PC-3 (cell line): Measurements from ENCODE around the gene MYO10. TPM values are rescaled to one million over a fixed set of nuclear protein-coding genes. Genes with fewer than 3 reads are reported as not detected.

Source experiments
- ATAC-seq: fragments of 200-7000 bp; cut with Tn5 transposase; 2 replicates; pipeline ENCODE4 v1.9.1; 2020; ENCODE audit warnings: mild to moderate bottlenecking, moderate library complexity
- BruUV-seq: library from RNA; stranded (reverse); fragments of 400-500 nt; replicated peaks from 2 replicates; lab custom pipeline; 2021; lab: Mats Ljungman, UMichigan
- CTCF ChIA-PET: fragments of 300-600 bp; sonication (Branson Sonifier 250); formaldehyde crosslinking; loops from one replicate; lab custom pipeline; 2022; ENCODE audit warnings: antibody characterized with exemption; lab: Charles Lee
- POLR2A ChIA-PET: fragments of 300-600 bp; sonication (Branson Sonifier 250); formaldehyde crosslinking; loops from one replicate; lab custom pipeline; 2022; ENCODE audit warnings: antibody characterized with exemption; ENCODE audit not compliant: unreplicated experiment; lab: Charles Lee
- DNase-seq: peaks from one replicate; pipeline ENCODE4 v3.0.0-alpha.2; 2015
- H2AFZ ChIP-seq: fragments of 300-600 bp; sonication (generic); 2 replicates; pipeline ENCODE4 v1.6.0; 2016; ENCODE audit warnings: antibody characterized with exemption, low read length
- H3F3A ChIP-seq: fragments of 300-600 bp; sonication (generic); one replicate; pipeline ENCODE4 v1.6.0; 2017; ENCODE audit warnings: antibody characterized with exemption, low read length, control low read depth, mild to moderate bottlenecking; ENCODE audit not compliant: unreplicated experiment
- H3K27ac ChIP-seq: fragments of 300-600 bp; sonication (generic); 2 replicates; pipeline ENCODE4 v1.5.1; 2016; ENCODE audit warnings: mild to moderate bottlenecking, low read length
- H3K27me3 ChIP-seq: fragments of 300-600 bp; sonication (generic); 2 replicates; pipeline ENCODE4 v1.6.1; 2016; ENCODE audit warnings: low read length, mixed read lengths
- H3K36me3 ChIP-seq: fragments of 300-600 bp; sonication (generic); 2 replicates; pipeline ENCODE4 v1.6.1; 2016; ENCODE audit warnings: low read depth, mixed run types, low read length, mixed read lengths
- H3K4me1 ChIP-seq: fragments of 300-600 bp; sonication (generic); 2 replicates; pipeline ENCODE4 v1.5.1; 2016; ENCODE audit warnings: low read length; ENCODE audit not compliant: insufficient read depth
- H3K4me2 ChIP-seq: fragments of 300-600 bp; sonication (generic); 2 replicates; pipeline ENCODE4 v1.6.0; 2016; ENCODE audit warnings: low read length
- H3K4me3 ChIP-seq: fragments of 300-600 bp; sonication (generic); 2 replicates; pipeline ENCODE4 v1.5.1; 2016; ENCODE audit warnings: mild to moderate bottlenecking, low read length, mixed read lengths
- H3K79me2 ChIP-seq: fragments of 300-600 bp; sonication (generic); 2 replicates; pipeline ENCODE4 v1.6.1; 2017; ENCODE audit warnings: low read length, mixed read lengths
- H3K9ac ChIP-seq: fragments of 300-600 bp; sonication (generic); 2 replicates; pipeline ENCODE4 v1.6.0; 2016; ENCODE audit warnings: mild to moderate bottlenecking, low read length
- H3K9me2 ChIP-seq: fragments of 300-600 bp; sonication (generic); replicated peaks from 2 replicates; pipeline ENCODE4 v1.6.1; 2016; ENCODE audit warnings: mixed run types, low read length, mixed read lengths
- H3K9me3 ChIP-seq: fragments of 300-600 bp; sonication (generic); 2 replicates; pipeline ENCODE4 v1.6.1; 2016; ENCODE audit warnings: low read length, mixed read lengths
- H4K20me1 ChIP-seq: fragments of 300-600 bp; sonication (generic); 2 replicates; pipeline ENCODE4 v1.6.1; 2016; ENCODE audit warnings: low read length, mixed read lengths
- CTCF ChIP-seq: fragments of 300-600 bp; sonication (generic); conservative IDR thresholded peaks from 2 replicates; pipeline ENCODE4 v1.5.1; 2017; ENCODE audit warnings: antibody characterized with exemption, low read depth, mild to moderate bottlenecking, low read length
- EZH2 ChIP-seq: fragments of 300-600 bp; sonication (generic); IDR thresholded peaks from one replicate; pipeline ENCODE4 v1.6.1; 2017; ENCODE audit warnings: antibody characterized with exemption, mild to moderate bottlenecking, low read length; ENCODE audit not compliant: unreplicated experiment
- EZH2phosphoT487 ChIP-seq: fragments of 300-600 bp; sonication (generic); IDR thresholded peaks from 2 replicates; pipeline ENCODE4 v1.6.1; 2018; ENCODE audit warnings: mild to moderate bottlenecking, antibody characterized with exemption, low read length, borderline replicate concordance
- intact Hi-C: fragments of 100-400 bp; cut with micrococcal nuclease; formaldehyde crosslinking; loops from 2 replicates; pipeline ENCODE4 v1.9.0; 2023
- total RNA-seq: library from RNA; depleted of rRNA; stranded (reverse); fragments of >200 nt; gene quantifications from 2 replicates; pipeline ENCODE4 v1.2.3, GENCODE V29; 2014

Gene MYO10
- total RNA-seq, 1 experiment from 2014 or later: 52.3 TPM

GRCh38 chr5:16679863-16680262 is 256.2 kb downstream of the MYO10 start:
- POLR2A ChIA-PET: no interaction called here

DNA sequence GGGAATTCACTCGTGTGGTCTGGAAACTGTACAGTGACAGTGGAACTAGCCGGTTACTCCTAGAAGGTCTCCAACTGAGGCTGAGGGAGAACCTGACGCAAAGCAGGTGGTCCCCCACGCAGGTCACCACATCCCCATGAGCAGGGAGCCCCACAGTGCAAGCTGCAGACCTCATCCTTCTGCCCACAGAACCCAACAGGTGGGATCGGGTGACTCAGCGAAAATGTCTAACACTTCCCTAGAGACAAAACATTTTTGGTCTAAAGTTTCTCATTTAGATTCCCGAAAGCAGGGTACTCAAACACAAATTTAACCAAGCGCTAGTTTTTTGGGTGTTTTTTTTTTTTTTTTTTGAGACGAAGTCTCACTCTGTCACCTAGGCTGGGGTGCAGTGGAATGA is 256.9 kb downstream of the MYO10 start:
- BruUV-seq: no TSS peak
- ATAC-seq (no peak), DNase-seq (no peak)
- no peak for TF ChIP-seq CTCF
- TF ChIP-seq EZH2phosphoT487: no peak
- no peak for TF ChIP-seq EZH2
- no peaks in the 10 kb centered on the region for H3K4me1 ChIP-seq
- intact Hi-C loops: no loop called here
- peaks cover 65% of the 10 kb centered on the region for H3K36me3 ChIP-seq
- no peaks in the 10 kb centered on the region for H4K20me1 ChIP-seq
- no peak overlapping the region for H3K9ac ChIP-seq
- H3F3A ChIP-seq: no peaks in the 10 kb centered on the region
- no peak overlapping the region for H2AFZ ChIP-seq
- ChIA-PET CTCF (no interaction called here), POLR2A (no interaction called here)
- H3K9me2 ChIP-seq: no peaks in the 10 kb centered on the region
- no peak overlapping the region for H3K27ac ChIP-seq
- no peak overlapping the region for H3K4me3 ChIP-seq
- H3K9me3 ChIP-seq: no peaks in the 10 kb centered on the region
- H3K27me3 ChIP-seq: no peaks in the 10 kb centered on the region
- H3K4me2 ChIP-seq: no peak overlapping the region
- no peaks in the 10 kb centered on the region for H3K79me2 ChIP-seq

More at GRCh38 chr5:16679863-16680262, 256.2 kb downstream of the MYO10 start:
- H3K9ac ChIP-seq: no peak overlapping the region
- no peaks in the 10 kb centered on the region for H4K20me1 ChIP-seq
- no peaks in the 10 kb centered on the region for H3K9me3 ChIP-seq
- peaks cover 60% of the 10 kb centered on the region for H3K36me3 ChIP-seq
- no peak overlapping the region for H3K4me2 ChIP-seq
- H3K27me3 ChIP-seq: no peaks in the 10 kb centered on the region
- TF ChIP-seq EZH2phosphoT487 (no peak), CTCF (peak; percentile 59)
- ATAC-seq (no peak), DNase-seq (peak; percentile 24)
- H3K79me2 ChIP-seq: no peaks in the 10 kb centered on the region
- no peaks in the 10 kb centered on the region for H3K9me2 ChIP-seq
- CTCF ChIA-PET: no interaction called here
- intact Hi-C loops: no loop called here
- H3K4me1 ChIP-seq: no peaks in the 10 kb centered on the region
- H3K4me3 ChIP-seq: no peak overlapping the region
- H3F3A ChIP-seq: no peaks in the 10 kb centered on the region
- H3K27ac ChIP-seq: no peak overlapping the region
- BruUV-seq: no TSS peak
- H2AFZ ChIP-seq: no peak overlapping the region

- no peaks in the 10 kb centered on the region for H3K4me1 ChIP-seq
- H3K27ac ChIP-seq: no peak overlapping the region
- H3K4me2 ChIP-seq: no peak overlapping the region
- no peaks in the 10 kb centered on the region for H3K27me3 ChIP-seq
- H3K9me3 ChIP-seq: no peaks in the 10 kb centered on the region
- no peaks in the 10 kb centered on the region for H4K20me1 ChIP-seq
- H3K79me2 ChIP-seq: no peaks in the 10 kb centered on the region
- TF ChIP-seq EZH2 (no peak), CTCF (no peak), EZH2phosphoT487 (no peak)
- no peak overlapping the region for H2AFZ ChIP-seq
- intact Hi-C loops: no loop called here
- no peaks in the 10 kb centered on the region for H3K9me2 ChIP-seq
- no peak overlapping the region for H3K4me3 ChIP-seq
- ChIA-PET POLR2A (no interaction called here), CTCF (interaction anchor here (0.6 kb wide), 1 partner anchor 380 kb away, joined by 3 read pairs; no protein-coding TSS in a partner anchor)
- no TSS peak for BruUV-seq
- peaks cover 64% of the 10 kb centered on the region for H3K36me3 ChIP-seq
- no peak overlapping the region for H3K9ac ChIP-seq
- ATAC-seq: no peak
- H3F3A ChIP-seq: no peaks in the 10 kb centered on the region
- no peak for DNase-seq
Observed at GRCh38 chr5:16675806-16676205, 260.3 kb downstream of the MYO10 start.
